Neural cell (in vitro differentiated cells): ENCODE results near the gene IP6K2. TPM values are rescaled to one million over a fixed set of nuclear protein-coding genes. Genes with fewer than 3 reads are reported as not detected.

Experiments
- H2AFZ ChIP-seq: fragments of 200-600, 300-800 bp; sonication (generic), shearing (Covaris generic); 2 replicates; pipeline ENCODE4 v1.6.0; 2014; ENCODE audit warnings: low read depth, mild to moderate bottlenecking, antibody characterized with exemption, low read length, moderate library complexity
- H3F3A ChIP-seq: fragments of 200-600 bp; shearing (Covaris generic); 2 replicates; pipeline ENCODE4 v1.6.1; 2016; ENCODE audit warnings: mild to moderate bottlenecking, moderate library complexity, mixed read lengths, antibody characterized with exemption, low read length; ENCODE audit not compliant: insufficient read depth, poor library complexity, severe bottlenecking
- H3K27ac ChIP-seq: fragments of 200-600, 300-800 bp; sonication (generic), shearing (Covaris generic); 2 replicates; pipeline ENCODE4 v1.5.1; 2014; ENCODE audit warnings: mild to moderate bottlenecking, low read length, moderate library complexity
- H3K27me3 ChIP-seq: fragments of 300-800, 200-600 bp; sonication (generic), shearing (Covaris generic); 2 replicates; pipeline ENCODE4 v1.6.0; 2014; ENCODE audit warnings: mild to moderate bottlenecking, low read depth, low read length, moderate library complexity; ENCODE audit not compliant: insufficient read depth
- H3K36me3 ChIP-seq: fragments of 300-800, 200-600 bp; sonication (generic), shearing (Covaris generic); 2 replicates; pipeline ENCODE4 v1.5.1; 2014; ENCODE audit warnings: mild to moderate bottlenecking, antibody characterized with exemption, low read length, moderate library complexity; ENCODE audit not compliant: insufficient read depth
- H3K4me2 ChIP-seq: fragments of 300-800, 200-600 bp; sonication (generic), shearing (Covaris generic); 2 replicates; pipeline ENCODE4 v1.6.0; 2014; ENCODE audit warnings: mild to moderate bottlenecking, low read length
- H3K4me3 ChIP-seq: fragments of 300-800, 200-600 bp; sonication (generic), shearing (Covaris generic); 2 replicates; pipeline ENCODE4 v1.5.1; 2014; ENCODE audit warnings: mild to moderate bottlenecking, low read length, moderate library complexity
- H3K79me2 ChIP-seq: fragments of 200-600 bp; shearing (Covaris generic); replicated peaks from 2 replicates; pipeline ENCODE4 v1.6.0; 2014; ENCODE audit warnings: mild to moderate bottlenecking, low read length, moderate library complexity; ENCODE audit not compliant: insufficient read depth
- H3K9ac ChIP-seq: fragments of 300-800, 200-600 bp; sonication (generic), shearing (Covaris generic); 2 replicates; pipeline ENCODE4 v1.6.1; 2016; ENCODE audit warnings: mild to moderate bottlenecking, low read length, mixed read lengths
- H3K9me2 ChIP-seq: fragments of 200-600 bp; shearing (Covaris generic); 2 replicates; pipeline ENCODE4 v1.6.1; 2016; ENCODE audit warnings: mild to moderate bottlenecking, low read length, mixed read lengths; ENCODE audit not compliant: insufficient read depth
- H3K9me3 ChIP-seq: fragments of 200-600, 300-800 bp; sonication (generic), shearing (Covaris generic); 2 replicates; pipeline ENCODE4 v1.6.1; 2016; ENCODE audit warnings: mild to moderate bottlenecking, mixed run types, low read length, moderate library complexity, mixed read lengths
- H4K20me1 ChIP-seq: fragments of 200-600 bp; shearing (Covaris generic); 2 replicates; pipeline ENCODE4 v1.6.1; 2016; ENCODE audit warnings: mild to moderate bottlenecking, mixed run types; ENCODE audit not compliant: insufficient read depth
- CTCF ChIP-seq: fragments of 450-650 bp; IDR thresholded peaks from 2 replicates; pipeline ENCODE4 v1.5.1; 2014; ENCODE audit warnings: antibody characterized with exemption, mild to moderate bottlenecking, moderate library complexity; ENCODE audit not compliant: poor library complexity, severe bottlenecking
- EP300 ChIP-seq: fragments of 450-650 bp; conservative IDR thresholded peaks from 2 replicates; pipeline ENCODE4 v1.6.1; 2014; ENCODE audit warnings: antibody characterized with exemption, mild to moderate bottlenecking, moderate library complexity; ENCODE audit not compliant: poor library complexity, severe bottlenecking
- EZH2 ChIP-seq: fragments of 200-600, 300-800 bp; shearing (Covaris generic), sonication (generic); IDR thresholded peaks from 2 replicates; pipeline ENCODE4 v1.6.1; 2014; ENCODE audit warnings: antibody characterized with exemption, low read length, borderline replicate concordance, mild to moderate bottlenecking; ENCODE audit not compliant: insufficient read depth, poor library complexity, severe bottlenecking
- MXI1 ChIP-seq: fragments of 450-650 bp; conservative IDR thresholded peaks from 2 replicates; pipeline ENCODE4 v1.6.1; 2014; ENCODE audit warnings: antibody characterized with exemption, mild to moderate bottlenecking; ENCODE audit not compliant: poor library complexity, severe bottlenecking
- POLR2AphosphoS5 ChIP-seq: IDR thresholded peaks from 2 replicates; pipeline ENCODE4 v1.6.1; 2012
- RAD21 ChIP-seq: fragments of 450-650 bp; conservative IDR thresholded peaks from 2 replicates; pipeline ENCODE4 v1.6.1; 2014; ENCODE audit warnings: antibody characterized with exemption, mild to moderate bottlenecking, moderate library complexity
- SMC3 ChIP-seq: fragments of 450-650 bp; conservative IDR thresholded peaks from 2 replicates; pipeline ENCODE4 v1.6.1; 2014; ENCODE audit warnings: antibody characterized with exemption, mild to moderate bottlenecking, moderate library complexity; ENCODE audit not compliant: poor library complexity
- TAF1 ChIP-seq: IDR thresholded peaks from 2 replicates; pipeline ENCODE4 v1.6.1; 2012; ENCODE audit warnings: low read depth
- polyA plus RNA-seq: library from polyadenylated mRNA; depleted of rRNA; stranded (reverse); fragments of >200 nt; gene quantifications from 2 replicates; pipeline ENCODE4 v1.2.3, GENCODE V29; 2014
- TF ChIP-seq, protein P1 (sequence below): IDR thresholded peaks from 2 replicates; pipeline ENCODE4 v1.6.1; 2012; ENCODE audit warnings: borderline replicate concordance

IP6K2 gene
- polyA plus RNA-seq, 1 donor from 2014 or later, result 480 TPM

DNA sequence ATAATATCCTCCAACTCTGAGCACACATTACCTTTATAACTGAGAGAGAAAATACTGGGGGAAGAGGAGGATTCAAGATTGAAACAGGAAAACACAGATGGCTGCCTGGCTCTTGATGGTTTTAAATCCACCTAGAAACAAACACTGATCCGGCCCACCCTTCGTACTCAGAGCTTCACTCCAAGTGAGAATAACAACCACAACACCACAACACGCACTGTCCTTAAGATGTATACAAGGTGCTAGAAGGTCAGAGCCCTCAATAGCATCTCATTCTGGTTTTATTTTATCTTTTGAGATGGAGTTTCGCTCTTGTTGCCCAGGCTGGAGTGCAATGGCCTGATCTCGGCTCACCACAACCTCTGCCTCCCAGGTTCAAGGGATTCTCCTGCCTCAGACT, 9.9 kb downstream of the IP6K2 start:
- TF ChIP-seq POLR2AphosphoS5 (no peak), EP300 (no peak), EZH2 (no peak), MXI1 (no peak), TAF1 (no peak), SMC3 (no peak), CTCF (no peak), RAD21 (no peak)
- TF ChIP-seq, protein P1, sequence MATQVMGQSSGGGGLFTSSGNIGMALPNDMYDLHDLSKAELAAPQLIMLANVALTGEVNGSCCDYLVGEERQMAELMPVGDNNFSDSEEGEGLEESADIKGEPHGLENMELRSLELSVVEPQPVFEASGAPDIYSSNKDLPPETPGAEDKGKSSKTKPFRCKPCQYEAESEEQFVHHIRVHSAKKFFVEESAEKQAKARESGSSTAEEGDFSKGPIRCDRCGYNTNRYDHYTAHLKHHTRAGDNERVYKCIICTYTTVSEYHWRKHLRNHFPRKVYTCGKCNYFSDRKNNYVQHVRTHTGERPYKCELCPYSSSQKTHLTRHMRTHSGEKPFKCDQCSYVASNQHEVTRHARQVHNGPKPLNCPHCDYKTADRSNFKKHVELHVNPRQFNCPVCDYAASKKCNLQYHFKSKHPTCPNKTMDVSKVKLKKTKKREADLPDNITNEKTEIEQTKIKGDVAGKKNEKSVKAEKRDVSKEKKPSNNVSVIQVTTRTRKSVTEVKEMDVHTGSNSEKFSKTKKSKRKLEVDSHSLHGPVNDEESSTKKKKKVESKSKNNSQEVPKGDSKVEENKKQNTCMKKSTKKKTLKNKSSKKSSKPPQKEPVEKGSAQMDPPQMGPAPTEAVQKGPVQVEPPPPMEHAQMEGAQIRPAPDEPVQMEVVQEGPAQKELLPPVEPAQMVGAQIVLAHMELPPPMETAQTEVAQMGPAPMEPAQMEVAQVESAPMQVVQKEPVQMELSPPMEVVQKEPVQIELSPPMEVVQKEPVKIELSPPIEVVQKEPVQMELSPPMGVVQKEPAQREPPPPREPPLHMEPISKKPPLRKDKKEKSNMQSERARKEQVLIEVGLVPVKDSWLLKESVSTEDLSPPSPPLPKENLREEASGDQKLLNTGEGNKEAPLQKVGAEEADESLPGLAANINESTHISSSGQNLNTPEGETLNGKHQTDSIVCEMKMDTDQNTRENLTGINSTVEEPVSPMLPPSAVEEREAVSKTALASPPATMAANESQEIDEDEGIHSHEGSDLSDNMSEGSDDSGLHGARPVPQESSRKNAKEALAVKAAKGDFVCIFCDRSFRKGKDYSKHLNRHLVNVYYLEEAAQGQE, result no peak
- Histone ChIP-seq H2AFZ (no peak overlapping the region), H3K4me3 (no peak overlapping the region), H3K9ac (no peak overlapping the region), H3K36me3 (no peaks in the 10 kb centered on the region), H3K4me2 (no peak overlapping the region), H3K79me2 (peaks cover 92% of the 10 kb centered on the region), H3K27me3 (no peaks in the 10 kb centered on the region), H3F3A (no peaks in the 10 kb centered on the region), H3K27ac (no peak overlapping the region), H4K20me1 (peaks cover 84% of the 10 kb centered on the region), H3K9me3 (no peaks in the 10 kb centered on the region), H3K9me2 (no peaks in the 10 kb centered on the region)

DNA sequence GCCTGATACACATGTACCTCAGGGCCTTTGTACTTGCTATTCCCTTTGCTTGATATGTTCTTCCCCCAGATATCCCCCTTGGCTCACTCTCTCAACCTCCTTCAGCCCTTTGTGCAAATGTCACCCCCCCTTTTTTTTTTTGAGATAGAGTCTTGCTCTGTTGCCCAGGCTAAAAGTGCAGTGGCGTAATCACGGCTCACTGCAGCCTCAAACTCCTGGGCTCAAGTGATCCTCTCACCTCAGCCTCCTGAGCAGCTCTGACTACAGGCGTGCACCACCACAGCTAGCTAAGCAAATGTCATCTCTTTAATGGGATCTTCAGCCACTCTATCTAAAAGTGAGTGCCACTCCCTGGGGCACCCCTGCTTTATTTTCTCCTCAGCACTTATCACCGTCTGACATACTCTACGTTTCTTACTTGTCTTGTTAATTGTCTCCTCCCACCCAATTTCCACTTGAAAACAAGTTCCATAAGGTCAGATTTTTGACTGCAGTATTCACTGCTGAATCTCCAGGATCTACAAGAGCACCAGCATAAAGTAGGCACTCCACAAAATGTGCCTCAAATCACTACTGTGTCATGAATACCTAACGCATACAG, 14.6 kb downstream of the IP6K2 start:
- H3K9me3 ChIP-seq, result no peaks in the 10 kb centered on the region
- peaks cover 94% of the 10 kb centered on the region for H3K79me2 ChIP-seq
- H3K27ac ChIP-seq, result no peak overlapping the region
- H3K9me2 ChIP-seq, result no peaks in the 10 kb centered on the region
- H2AFZ ChIP-seq, result no peak overlapping the region
- no peak overlapping the region for H3K9ac ChIP-seq
- H3K36me3 ChIP-seq, result no peaks in the 10 kb centered on the region
- no peaks in the 10 kb centered on the region for H3K27me3 ChIP-seq
- no peak overlapping the region for H3K4me3 ChIP-seq
- TF ChIP-seq RAD21, result no peak
- TF ChIP-seq, protein P1, result no peak
- H3K4me2 ChIP-seq, result no peak overlapping the region
- no peaks in the 10 kb centered on the region for H3F3A ChIP-seq
- peaks cover 88% of the 10 kb centered on the region for H4K20me1 ChIP-seq
